ENCODE data around the gene HLA-A.

Gene HLA-A

DNA sequence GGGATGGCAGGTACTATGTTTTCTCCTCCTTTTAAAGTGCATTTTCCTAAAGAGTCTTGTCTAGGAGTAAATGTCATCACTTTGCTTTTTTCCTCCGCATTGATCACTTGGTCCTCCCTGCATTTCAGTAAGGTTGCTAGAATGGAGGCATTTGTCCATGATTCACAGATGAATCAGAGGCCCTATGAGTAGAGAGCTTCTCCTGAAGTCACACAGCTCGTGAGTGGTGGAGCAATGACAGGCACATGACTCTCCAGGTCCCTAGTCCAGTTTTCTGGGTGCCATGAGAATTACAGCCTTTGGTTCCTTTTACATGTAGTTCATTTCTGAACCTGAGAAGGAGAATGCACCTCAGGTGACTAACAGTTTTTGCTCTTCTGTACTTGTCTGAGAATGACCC, 50.5 kb downstream of the HLA-A start:
- no peak for DNase-seq

DNA sequence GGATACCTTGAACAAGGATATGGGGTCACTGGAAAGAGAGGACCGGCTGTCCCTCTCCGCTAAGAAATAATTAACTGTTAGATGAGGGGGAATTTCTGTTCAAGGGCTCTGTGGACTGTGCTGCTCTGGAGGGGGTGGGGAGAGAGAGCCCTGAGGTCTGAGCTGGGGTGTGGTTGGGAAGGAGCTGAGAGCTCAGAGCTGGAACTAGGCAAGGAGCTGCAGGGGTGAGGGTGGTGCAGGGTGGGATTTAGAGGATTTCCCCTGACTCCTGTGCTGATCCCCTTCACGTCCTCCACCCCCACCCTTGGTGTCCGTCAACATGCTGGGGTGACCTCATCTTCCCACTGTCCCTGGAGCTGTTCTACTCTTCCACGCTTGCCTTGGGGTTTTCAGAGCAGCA, 52.5 kb downstream of the HLA-A start:
- DNase-seq: no peak

DNA sequence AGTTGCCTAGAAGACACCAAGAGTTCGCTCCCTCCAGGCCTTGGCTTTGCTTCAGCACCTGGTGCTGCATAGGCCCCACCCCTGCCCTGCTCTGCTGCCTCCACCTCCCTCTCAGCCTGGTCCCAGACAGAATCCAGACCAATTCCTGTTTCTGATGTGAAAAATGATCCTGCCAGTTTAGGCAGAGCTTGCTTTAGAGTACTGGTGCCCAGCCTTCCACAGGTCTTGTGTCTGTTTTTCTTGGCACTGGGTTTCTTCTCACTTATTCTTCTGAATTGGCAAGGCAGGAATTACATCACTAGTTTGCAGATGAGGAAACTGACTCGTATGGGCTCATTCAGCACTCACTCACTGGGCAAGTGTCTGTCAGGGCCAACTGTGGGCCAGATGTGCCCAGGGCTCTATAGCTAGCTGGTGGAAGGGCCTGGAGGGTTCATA, 53.0 kb downstream of the HLA-A start:
- no peak for DNase-seq

Measured in stimulated activated CD8-positive, alpha-beta memory T cell treated with anti-CD3 and anti-CD28 coated beads, Interleukin-4, amount 100 ng/mL, for 48 hours (primary cell).